Panc1 (cell line): ENCODE measurements around the gene CYGB.

Experiments
- POLR2AphosphoS5 ChIP-seq: IDR thresholded peaks from 2 replicates; pipeline ENCODE4 v1.6.1; 2012; ENCODE audit warnings: mild to moderate bottlenecking, low read depth, low read length, moderate library complexity
- TF ChIP-seq, protein P1 (sequence below): fragments of 450-650 bp; IDR thresholded peaks from 2 replicates; pipeline ENCODE4 v1.5.1; 2017; ENCODE audit warnings: mild to moderate bottlenecking

DNA sequence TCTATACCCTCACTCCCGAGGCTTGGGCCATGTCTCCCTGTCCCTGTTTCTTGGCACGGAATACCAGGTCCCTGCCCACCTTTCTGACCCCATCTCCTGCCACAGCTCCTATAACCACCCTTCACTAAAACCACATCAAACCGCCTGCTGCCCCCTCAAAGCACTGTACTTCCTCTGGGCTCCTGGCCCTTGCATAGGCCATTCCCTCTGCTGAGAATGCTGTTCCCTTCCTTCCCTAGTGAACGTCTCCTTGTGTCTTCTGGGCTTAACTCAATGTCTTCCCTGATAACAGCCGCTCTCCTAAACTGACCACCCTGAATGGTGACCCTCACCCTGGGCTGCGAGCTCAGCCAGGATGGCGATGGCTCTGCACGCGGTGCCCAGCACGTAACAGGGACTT, 59.4 kb downstream of the CYGB start:
- TF ChIP-seq, protein P1, sequence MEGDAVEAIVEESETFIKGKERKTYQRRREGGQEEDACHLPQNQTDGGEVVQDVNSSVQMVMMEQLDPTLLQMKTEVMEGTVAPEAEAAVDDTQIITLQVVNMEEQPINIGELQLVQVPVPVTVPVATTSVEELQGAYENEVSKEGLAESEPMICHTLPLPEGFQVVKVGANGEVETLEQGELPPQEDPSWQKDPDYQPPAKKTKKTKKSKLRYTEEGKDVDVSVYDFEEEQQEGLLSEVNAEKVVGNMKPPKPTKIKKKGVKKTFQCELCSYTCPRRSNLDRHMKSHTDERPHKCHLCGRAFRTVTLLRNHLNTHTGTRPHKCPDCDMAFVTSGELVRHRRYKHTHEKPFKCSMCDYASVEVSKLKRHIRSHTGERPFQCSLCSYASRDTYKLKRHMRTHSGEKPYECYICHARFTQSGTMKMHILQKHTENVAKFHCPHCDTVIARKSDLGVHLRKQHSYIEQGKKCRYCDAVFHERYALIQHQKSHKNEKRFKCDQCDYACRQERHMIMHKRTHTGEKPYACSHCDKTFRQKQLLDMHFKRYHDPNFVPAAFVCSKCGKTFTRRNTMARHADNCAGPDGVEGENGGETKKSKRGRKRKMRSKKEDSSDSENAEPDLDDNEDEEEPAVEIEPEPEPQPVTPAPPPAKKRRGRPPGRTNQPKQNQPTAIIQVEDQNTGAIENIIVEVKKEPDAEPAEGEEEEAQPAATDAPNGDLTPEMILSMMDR: no peak
- TF ChIP-seq POLR2AphosphoS5: no peak
